Measurements from ENCODE around the gene CTIF.

The CTIF gene

GRCh38 chr18:48736321-48737260 lies 197.8 kb downstream of the CTIF start:
- no peak for DNase-seq

DNA sequence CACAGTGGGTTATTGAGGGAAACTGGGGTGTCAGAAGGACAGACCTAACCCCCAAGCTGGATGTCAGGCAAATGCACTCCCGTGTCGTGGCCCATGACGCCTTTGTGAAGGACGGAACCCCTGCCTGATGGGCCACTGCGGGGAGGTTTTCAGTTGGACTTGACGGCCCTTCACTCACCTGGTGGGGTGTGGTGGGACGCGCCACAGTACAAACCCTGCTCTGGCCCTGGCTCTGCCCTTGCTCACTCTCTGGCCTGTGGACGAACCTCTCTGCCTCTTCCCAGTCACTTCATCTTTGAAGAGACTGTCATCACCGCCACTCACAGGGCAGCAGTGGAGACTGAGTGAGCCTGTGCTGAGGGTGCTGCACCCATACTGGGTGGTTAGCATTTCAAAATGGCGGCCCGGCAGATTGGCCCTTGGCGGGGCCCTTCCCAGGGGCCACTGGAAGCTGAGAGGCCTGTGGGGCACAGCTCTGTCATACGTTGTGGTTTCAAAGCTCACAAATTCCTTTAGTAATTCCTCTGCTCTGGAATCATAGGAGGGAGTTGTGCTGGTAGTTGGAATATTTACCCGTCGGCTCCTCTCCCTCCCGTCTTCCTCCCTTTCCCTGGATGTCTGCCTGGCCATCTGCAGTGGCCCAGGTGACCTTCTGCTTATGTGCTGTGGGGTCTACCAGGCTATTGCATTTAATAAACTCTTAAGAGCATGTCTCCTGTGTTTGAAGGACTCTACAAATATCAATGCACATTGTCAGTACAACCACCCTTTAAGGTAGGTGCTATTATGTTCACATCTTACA lies 200.6 kb downstream of the CTIF start:
- DNase-seq, result no peak

GRCh38 chr18:48740068-48740440 lies 201.2 kb downstream of the CTIF start:
- no peak for DNase-seq

- no peak for DNase-seq
Measured at GRCh38 chr18:48740851-48741485, 202.1 kb downstream of the CTIF start.

DNA sequence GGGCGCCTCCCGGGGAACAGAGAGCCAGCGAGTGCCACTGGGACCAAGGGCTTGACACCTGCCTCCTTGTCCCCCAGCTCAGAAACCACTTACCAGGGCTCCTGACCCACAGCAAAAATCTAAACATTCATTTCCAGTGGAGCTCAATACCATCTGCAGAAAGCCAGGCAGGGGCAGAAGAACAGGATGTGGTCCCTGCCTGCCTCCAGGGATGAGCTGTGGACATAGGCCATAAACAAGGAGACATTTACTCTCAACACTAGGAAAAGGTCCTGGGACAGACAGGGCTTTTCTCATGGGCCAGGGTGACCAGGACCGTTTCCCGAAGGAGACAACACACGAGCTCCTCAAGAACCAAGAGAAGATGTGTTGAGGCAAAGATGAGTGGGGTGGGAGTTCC lies 203.0 kb downstream of the CTIF start:
- DNase-seq, result no peak

- DNase-seq, result no peak
Measured at GRCh38 chr18:48742304-48742703, 203.5 kb downstream of the CTIF start.

DNA sequence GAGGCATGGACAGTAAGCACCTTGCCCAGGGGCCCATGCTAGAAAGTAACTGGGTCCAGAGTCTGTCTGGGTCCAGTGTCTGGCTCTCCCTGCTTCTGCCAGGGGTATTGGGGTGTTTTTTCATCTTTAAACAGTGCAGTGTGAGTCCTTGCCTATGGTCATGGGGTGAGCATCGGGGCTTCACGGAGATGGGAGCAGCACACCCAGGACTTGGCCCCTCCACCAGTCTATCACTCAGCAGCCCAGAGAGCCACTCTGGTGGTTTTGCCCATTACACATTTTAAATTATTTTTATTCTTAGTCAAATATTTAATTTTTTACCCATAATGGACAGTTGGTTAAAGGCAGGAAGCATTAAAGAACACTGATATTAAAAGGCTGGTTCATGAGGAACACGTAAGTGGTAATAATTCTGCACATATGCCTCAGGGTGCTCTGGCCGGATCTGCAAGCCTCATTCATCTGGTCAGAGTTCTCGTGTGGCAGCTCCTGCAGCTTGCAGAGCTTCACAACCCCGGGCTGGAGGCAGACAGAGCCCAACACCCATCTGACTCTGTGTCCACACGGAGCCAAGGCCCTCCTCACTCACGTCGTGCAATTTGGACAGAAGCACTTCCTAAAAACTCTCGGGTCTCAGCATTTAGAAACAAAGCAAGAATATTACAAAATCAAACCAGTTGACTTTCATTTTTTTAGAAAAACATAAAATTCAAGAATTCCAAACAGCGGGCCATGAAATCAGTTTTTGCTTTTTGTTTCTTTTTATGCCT lies 204.1 kb downstream of the CTIF start:
- no peak for DNase-seq

- DNase-seq, result no peak
Measured at GRCh38 chr18:48743886-48744285, 205.1 kb downstream of the CTIF start.

DNA sequence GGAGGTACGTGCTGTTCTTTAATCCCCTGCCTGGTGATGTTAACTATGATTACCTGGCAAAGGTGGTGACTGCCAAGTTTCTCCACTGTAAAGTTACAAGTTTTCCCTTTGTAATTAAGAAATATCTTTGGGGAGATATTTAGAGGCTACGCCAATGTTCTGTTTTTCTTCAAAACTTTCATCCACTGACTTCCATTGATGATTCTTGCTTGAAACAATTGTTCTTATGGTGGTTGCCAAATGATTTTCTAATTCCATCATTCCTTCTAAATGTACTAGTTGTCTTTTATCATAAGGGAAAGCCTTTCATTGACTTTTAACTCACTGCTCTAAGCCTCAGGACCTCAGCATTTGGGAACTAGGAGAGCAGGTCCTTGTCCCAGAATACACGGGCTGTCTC lies 206.5 kb downstream of the CTIF start:
- no peak for DNase-seq

DNA sequence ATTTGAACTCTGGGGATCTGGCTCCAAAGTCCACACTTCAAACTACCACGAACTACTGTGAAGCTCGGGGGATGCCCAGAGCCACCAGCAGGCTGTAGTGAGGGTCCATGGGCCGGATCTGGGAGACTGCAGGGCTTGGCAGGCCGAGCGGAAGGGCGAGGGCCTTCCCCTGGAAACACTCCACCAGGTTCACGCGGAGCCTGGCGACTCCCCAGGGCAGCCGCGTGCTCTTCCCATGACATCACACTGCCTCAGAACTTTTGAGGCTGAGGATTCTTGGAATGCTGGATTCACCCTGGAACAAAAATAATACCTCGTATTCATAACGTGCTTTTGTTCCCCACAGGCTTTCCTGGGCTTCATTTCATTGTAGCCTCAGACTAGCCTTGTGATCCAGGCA lies 210.9 kb downstream of the CTIF start:
- DNase-seq, result no peak

GRCh38 chr18:48750485-48751175 lies 211.8 kb downstream of the CTIF start:
- DNase-seq, result no peak

- no peak for DNase-seq
Measured at GRCh38 chr18:48751727-48752468, 213.1 kb downstream of the CTIF start.

DNA sequence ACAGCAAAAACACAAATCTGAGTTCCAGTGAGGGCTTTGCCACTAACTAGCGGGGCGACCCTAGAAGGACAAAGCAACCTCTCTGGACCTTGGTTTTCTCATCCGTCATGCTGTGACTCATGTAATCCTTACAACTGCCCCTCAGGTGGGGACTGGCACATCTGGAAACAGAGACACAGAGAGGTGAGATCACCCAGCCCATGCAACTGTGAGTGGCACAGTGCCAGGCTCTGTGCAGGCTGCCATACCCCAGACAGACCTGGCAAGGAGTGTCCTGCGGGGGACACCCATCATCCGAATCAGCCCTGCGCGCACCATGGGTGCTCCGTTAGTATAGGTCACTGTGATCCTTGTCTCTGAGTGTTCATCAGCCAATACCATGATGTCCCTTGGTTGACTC lies 213.6 kb downstream of the CTIF start:
- no peak for DNase-seq

GRCh38 chr18:48752928-48753327 lies 214.1 kb downstream of the CTIF start:
- no peak for DNase-seq

DNA sequence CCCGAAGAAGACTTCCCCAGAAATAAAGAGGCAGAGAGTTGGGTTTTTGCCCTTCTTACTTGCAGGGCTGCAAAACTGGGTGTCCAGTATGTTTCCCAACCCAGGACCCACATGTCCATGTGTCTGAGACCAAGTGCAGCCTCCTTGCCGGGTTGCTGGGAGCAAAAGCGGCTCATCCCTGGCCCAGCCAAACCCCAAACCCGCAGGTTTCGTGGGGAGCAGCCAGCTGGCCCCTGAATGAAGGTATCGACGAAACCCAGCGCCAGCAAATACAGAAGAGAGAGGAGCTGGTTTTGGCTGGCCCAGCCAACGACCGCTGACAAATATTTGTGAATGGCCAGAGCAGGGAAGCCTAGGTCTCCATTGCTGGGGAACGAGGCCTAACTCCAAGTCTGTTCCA lies 214.9 kb downstream of the CTIF start:
- no peak for DNase-seq

GRCh38 chr18:48754559-48754958 lies 215.7 kb downstream of the CTIF start:
- DNase-seq, result no peak

GRCh38 chr18:48754993-48755473 lies 216.2 kb downstream of the CTIF start:
- no peak for DNase-seq

DNA sequence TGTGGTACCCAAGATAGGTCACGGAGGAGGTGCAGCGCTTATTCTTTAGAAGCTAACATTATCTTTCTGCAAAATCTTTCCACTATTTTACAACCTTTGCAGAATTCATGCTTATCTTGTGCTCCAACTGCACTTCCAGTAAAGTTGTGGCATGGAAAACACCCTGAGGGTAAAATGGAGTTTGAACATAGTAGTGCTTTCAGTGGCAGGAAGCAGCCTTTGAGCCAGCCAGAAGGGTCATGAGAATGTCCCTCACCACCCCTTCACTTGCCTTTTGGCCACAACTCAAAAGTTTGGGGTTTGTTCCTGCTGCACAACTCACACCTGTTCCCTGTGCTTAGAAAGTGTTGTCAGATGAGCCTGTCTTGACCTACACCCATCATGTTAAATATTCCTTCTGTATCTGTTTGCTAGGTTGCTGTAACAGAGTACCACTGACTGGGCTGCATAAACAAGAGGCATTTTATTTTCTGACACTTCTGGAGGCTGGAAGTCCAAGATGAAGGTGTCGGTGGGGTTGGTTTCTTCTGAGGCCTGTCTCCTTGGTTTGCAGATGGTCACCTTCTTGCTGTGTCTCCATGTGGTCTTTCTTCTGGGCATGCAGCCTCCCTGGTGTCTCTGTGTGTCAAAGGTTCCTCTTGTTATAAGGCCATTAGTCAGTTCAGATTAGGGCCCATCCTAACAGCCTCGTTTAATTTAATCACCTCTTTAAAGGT lies 217.8 kb downstream of the CTIF start:
- DNase-seq, result no peak

DNA sequence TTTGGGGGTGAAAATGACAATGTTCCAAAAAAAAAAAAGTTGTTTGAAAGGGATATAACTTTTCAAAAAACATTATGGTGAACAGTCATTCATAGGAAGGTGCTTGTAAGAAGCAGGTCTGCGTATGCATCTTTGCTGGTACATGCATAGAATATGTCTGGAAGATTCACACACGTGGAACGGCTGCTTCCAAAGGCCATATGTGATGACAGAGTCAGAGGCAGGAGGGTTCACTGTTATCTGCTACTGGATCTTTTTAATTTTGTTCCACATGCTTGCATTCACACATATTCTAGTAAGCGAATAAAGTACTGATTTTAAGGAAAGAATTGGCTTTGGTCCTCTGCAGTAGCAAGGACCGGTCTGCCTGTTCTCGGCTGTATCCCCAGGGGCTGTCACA lies 218.5 kb downstream of the CTIF start:
- no peak for DNase-seq

DNA sequence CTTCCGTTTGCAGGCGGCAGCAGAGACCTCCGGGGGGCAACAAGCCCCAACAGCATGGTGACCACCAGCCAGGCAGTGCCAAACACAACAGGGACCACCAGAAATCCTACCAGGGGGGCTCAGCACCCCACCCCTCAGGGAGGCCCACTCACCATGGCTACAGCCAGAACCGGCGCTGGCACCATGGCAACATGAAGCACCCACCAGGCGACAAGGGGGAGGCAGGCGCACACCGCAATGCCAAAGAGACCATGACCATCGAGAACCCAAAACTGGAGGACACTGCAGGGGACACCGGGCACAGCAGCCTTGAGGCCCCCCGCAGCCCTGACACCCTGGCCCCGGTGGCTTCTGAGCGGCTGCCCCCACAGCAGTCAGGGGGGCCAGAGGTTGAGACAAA lies 219.1 kb downstream of the CTIF start:
- DNase-seq, result no peak

DNA sequence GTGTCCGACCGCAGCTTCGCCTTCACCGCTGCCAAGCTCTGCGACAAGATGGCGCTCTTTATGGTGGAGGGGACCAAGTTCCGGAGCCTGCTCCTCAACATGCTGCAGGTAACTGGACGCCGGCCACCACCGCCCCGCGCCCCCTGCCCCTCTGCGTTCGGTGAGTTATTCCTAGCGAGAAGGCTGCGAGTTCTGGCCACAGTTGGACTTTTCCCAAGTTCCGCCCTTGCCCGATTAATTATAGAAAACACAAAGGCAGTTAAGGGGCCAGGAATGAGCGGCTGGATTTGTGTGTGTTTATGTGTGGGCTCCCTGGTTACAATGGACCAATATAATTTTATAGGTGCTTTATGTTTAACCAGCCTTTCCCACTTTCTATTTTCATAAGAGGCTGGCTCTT lies 222.8 kb downstream of the CTIF start:
- no peak for DNase-seq
